Body of pancreas (tissue), 4 donors: ENCODE results near the gene TAP2. TPM values are rescaled to one million over a fixed set of nuclear protein-coding genes. Genes with fewer than 3 reads are reported as not detected.

ENCODE experiments used
- ATAC-seq: fragments of 150-250 bp; one replicate; pipeline ENCODE4 v1.9.1; 2016
- DNase-seq, 4 donors: peaks; one replicate each; pipeline ENCODE4 v3.0.0-alpha.2; 2019
- H3K27ac ChIP-seq, 4 donors: fragments of 200-600 bp; sonication (generic); 1 replicate in 3 of 4; 2 replicates in 1 of 4; pipeline versions ENCODE4 v1.5.1 to v1.6.1; 2016 to 2019; ENCODE audit warnings: mild to moderate bottlenecking in 1 of 4, mixed read lengths in 1 of 4, moderate library complexity in 1 of 4
- H3K27me3 ChIP-seq, 2 donors: fragments of 200-600 bp; sonication (generic); one replicate each; pipeline ENCODE4 v1.6.0; 2016; ENCODE audit warnings: mild to moderate bottlenecking in 1 of 2
- H3K36me3 ChIP-seq, 2 donors: fragments of 200-600 bp; sonication (generic); replicated peaks in 1 of 2; 2 replicates each; pipeline ENCODE4 v1.5.1; 2016; ENCODE audit warnings: low read depth in 2 of 2; ENCODE audit not compliant: insufficient read depth in 1 of 2
- H3K4me1 ChIP-seq: fragments of 200-600 bp; sonication (generic); one replicate; pipeline ENCODE4 v1.6.0; 2016
- H3K4me3 ChIP-seq, 2 donors: fragments of 200-600 bp; sonication (generic); 1 replicate in 1 of 2; 2 replicates in 1 of 2; pipeline ENCODE4 v1.5.1; 2016 to 2019
- H3K9me3 ChIP-seq, 3 donors: fragments of 200-600 bp; sonication (generic); 1 replicate in 2 of 3; 2 replicates in 1 of 3; pipeline ENCODE4 v1.5.1; 2016
- CTCF ChIP-seq, 7 experiments: fragments of 450-650 bp in 4 of 7; fragments of 200-600 bp in 3 of 7; sonication (generic) in 3 of 7; IDR thresholded peaks; one replicate each; pipeline ENCODE4 v1.5.1; 2016 to 2019; ENCODE audit warnings: antibody characterized with exemption in 7 of 7
- POLR2A ChIP-seq, 3 donors: fragments of 450-650 bp; IDR thresholded peaks; one replicate each; pipeline ENCODE4 v1.6.1; 2016; ENCODE audit warnings: antibody characterized with exemption in 3 of 3, mild to moderate bottlenecking in 2 of 3
- WGBS, 2 donors: methylation state at CpG; one replicate each; pipeline ENCODE4 v1.1.5; 2017; 5-methylcytosine and 5-hydroxymethylcytosine counted together
- intact Hi-C: fragments of 100-400 bp; cut with DNase I; formaldehyde crosslinking; loops from one replicate; pipeline ENCODE4 v1.15.1; 2023
- total RNA-seq, 2 donors: library from RNA; depleted of rRNA; stranded (reverse); fragments of >200 nt; gene quantifications; one replicate each; pipeline ENCODE4 v1.1.0, GENCODE V29; 2016

TAP2 gene
- total RNA-seq, 2 donors from 2014 or later, result 5.2 to 13.8 TPM

GRCh38 chr6:32852018-32852843 lies 13.7 kb upstream of the TAP2 start:
- Histone ChIP-seq H3K9me3 (no peaks in the 10 kb centered on the region), H3K36me3 (peaks cover 0 to 8% of the 10 kb centered on the region in 2 donors), H3K4me1 (peaks cover 20% of the 10 kb centered on the region), H3K27me3 (no peaks in the 10 kb centered on the region), H3K27ac (peak overlapping the region; percentile 95 to 98 (median 98)), H3K4me3 (peak overlapping the region in 1 of 2 donors; percentile 74)
- WGBS, 2 donors, result 42 to 57% methylated on average over 17 to 23 of the region's 23 CpGs
- TF ChIP-seq CTCF (IDR thresholded peaks at IDR 0.05) (no peak), POLR2A (IDR thresholded peaks at IDR 0.05) (no peak)
- intact Hi-C loops, result no loop called here
- DNase-seq, result peak in 2 of 4 donors; percentile 25 to 38
- ATAC-seq, result no peak

- Histone ChIP-seq H3K36me3 (peaks cover 0 to 11% of the 10 kb centered on the region in 2 donors), H3K9me3 (no peaks in the 10 kb centered on the region), H3K4me3 (no peak overlapping the region), H3K4me1 (peaks cover 20% of the 10 kb centered on the region), H3K27ac (no peak overlapping the region), H3K27me3 (no peaks in the 10 kb centered on the region)
- intact Hi-C loops, result no loop called here
- DNase-seq (no peak), ATAC-seq (no peak)
- TF ChIP-seq POLR2A (IDR thresholded peaks at IDR 0.05) (no peak), CTCF (IDR thresholded peaks at IDR 0.05) (no peak)
- WGBS, 2 donors, result 86% methylated on average over 4 of the region's 4 CpGs
Measured at GRCh38 chr6:32851025-32851424, 12.5 kb upstream of the TAP2 start.

GRCh38 chr6:32849126-32849525 lies 10.6 kb upstream of the TAP2 start:
- no peaks in the 10 kb centered on the region for H3K27me3 ChIP-seq
- no peak for DNase-seq
- TF ChIP-seq CTCF (IDR thresholded peaks at IDR 0.05) (no peak), POLR2A (IDR thresholded peaks at IDR 0.05) (no peak)
- no peaks in the 10 kb centered on the region for H3K9me3 ChIP-seq
- intact Hi-C loops, result no loop called here
- WGBS, 2 donors, result 81 to 84% methylated on average over 6 of the region's 6 CpGs
- peaks cover 17% of the 10 kb centered on the region for H3K4me1 ChIP-seq
- peaks cover 0 to 11% of the 10 kb centered on the region in 2 donors for H3K36me3 ChIP-seq
- no peak overlapping the region for H3K27ac ChIP-seq
- no peak overlapping the region for H3K4me3 ChIP-seq
- ATAC-seq, result no peak

GRCh38 chr6:32847795-32848194 lies 9.3 kb upstream of the TAP2 start:
- intact Hi-C loops, result no loop called here
- ATAC-seq (no peak), DNase-seq (no peak)
- Histone ChIP-seq H3K27me3 (no peaks in the 10 kb centered on the region), H3K4me3 (no peak overlapping the region), H3K9me3 (no peaks in the 10 kb centered on the region), H3K36me3 (peaks cover 0 to 11% of the 10 kb centered on the region in 2 donors), H3K4me1 (peaks cover 25% of the 10 kb centered on the region), H3K27ac (no peak overlapping the region)
- TF ChIP-seq POLR2A (IDR thresholded peaks at IDR 0.05) (no peak), CTCF (IDR thresholded peaks at IDR 0.05) (no peak)
- 88 to 93% methylated on average over 8 of the region's 8 CpGs for WGBS, 2 donors

GRCh38 chr6:32847004-32847403 lies 8.5 kb upstream of the TAP2 start:
- no peak for TF ChIP-seq CTCF (IDR thresholded peaks at IDR 0.05)
- TF ChIP-seq POLR2A (IDR thresholded peaks at IDR 0.05), result no peak
- Histone ChIP-seq H3K4me1 (peaks cover 20% of the 10 kb centered on the region), H3K9me3 (no peaks in the 10 kb centered on the region), H3K4me3 (no peak overlapping the region), H3K27me3 (no peaks in the 10 kb centered on the region), H3K36me3 (peaks cover 0 to 11% of the 10 kb centered on the region in 2 donors), H3K27ac (no peak overlapping the region)
- WGBS, 2 donors, result 83 to 90% methylated on average over 10 of the region's 10 CpGs
- ATAC-seq, result no peak
- intact Hi-C loops, result no loop called here
- DNase-seq, result no peak
